Purkinje cell (primary cell): ENCODE data around the gene OR2AP1. TPM values are rescaled to one million over a fixed set of nuclear protein-coding genes. Genes with fewer than 3 reads are reported as not detected.

Experiments
- polyA plus RNA-seq: library from polyadenylated mRNA; unstranded; fragments of >200 nt; fragmentation: Nextera tagmentation; gene quantifications from 2 replicates; pipeline ENCODE4 v1.2.1, GENCODE V29; 2014

OR2AP1 gene
- polyA plus RNA-seq = not detected in 2 replicates

DNA sequence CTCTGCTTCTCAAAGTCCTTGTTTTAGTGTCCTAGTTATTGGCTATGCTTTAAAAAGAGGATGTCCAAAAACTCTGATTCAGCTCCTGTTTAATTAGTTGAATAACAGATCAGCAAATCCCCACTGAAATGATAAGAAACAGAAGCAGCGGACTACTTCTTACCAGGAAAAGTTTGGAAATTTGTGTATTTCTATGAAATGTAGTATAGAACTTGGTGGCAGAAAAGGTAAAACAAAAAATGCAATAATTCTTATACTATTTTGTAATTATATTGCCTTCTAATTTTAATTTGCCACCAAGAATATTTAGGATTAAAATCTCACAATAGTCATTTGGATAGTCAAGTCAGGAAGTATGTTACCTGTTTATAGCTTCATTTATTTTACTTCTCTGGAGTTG lies at the start of gene OR2AP1:
Gene OR2AP1 (plus strand): TSS at position 301 of the 400 bp plus-strand sequence. CDS start 1,947 bp downstream, outside the sequence.

DNA sequence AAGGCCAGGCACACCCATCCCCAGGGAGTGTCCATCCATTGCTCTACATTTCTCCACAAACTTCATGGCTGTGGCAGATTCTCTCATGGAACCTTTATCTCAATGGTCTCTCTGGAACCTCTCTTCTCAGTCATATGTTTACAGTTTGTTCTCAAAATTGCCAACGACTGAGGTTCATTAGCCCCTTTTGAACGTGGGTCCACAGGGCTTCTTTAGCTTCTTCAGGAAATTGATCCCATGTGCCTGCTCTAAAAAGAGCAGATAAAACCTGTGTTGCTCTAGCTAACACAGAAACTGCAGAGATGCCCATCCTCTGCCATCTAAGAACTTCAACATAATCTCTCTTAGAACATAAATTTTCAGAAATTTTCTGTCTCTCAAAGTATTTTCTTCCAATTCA lies 23.0 kb upstream of the OR2AP1 start, which contains the start of gene OR6C4:
Gene OR6C4 (plus strand): TSS at position 301 of the 400 bp plus-strand sequence. CDS start 1,625 bp downstream, outside the sequence.

Other genes starting within 250 kb of the OR2AP1 start
- gene OR6C3, start 241.7 kb upstream of the OR2AP1 start, polyA plus RNA-seq = not detected in 2 replicates
- not detected in 2 replicates for gene OR6C75, start 209.5 kb upstream of the OR2AP1 start, polyA plus RNA-seq
- gene OR6C65, start 171.9 kb upstream of the OR2AP1 start, polyA plus RNA-seq = not detected in 2 replicates
- gene OR6C76, start 146.2 kb upstream of the OR2AP1 start, polyA plus RNA-seq = not detected in 2 replicates
- gene OR6C2, start 128.4 kb upstream of the OR2AP1 start, polyA plus RNA-seq = not detected in 2 replicates
- not detected in 2 replicates for gene OR6C70, start 102.3 kb upstream of the OR2AP1 start, polyA plus RNA-seq
- not detected in 2 replicates for gene OR6C68, start 80.1 kb upstream of the OR2AP1 start, polyA plus RNA-seq
- gene OR6C4, start 22.9 kb upstream of the OR2AP1 start, polyA plus RNA-seq = not detected in 2 replicates
- not detected in 2 replicates for gene OR10P1, start 64.4 kb downstream of the OR2AP1 start, polyA plus RNA-seq
- 4.4 and 7.2 TPM in 2 replicates for gene ITGA7, start 135.4 kb downstream of the OR2AP1 start, polyA plus RNA-seq
- gene BLOC1S1, start 143.6 kb downstream of the OR2AP1 start, polyA plus RNA-seq = 240 and 247 TPM in 2 replicates
- gene RDH5, start 147.9 kb downstream of the OR2AP1 start, polyA plus RNA-seq = 3.0 and 3.6 TPM in 2 replicates
- 172 and 244 TPM in 2 replicates for gene CD63, start 156.5 kb downstream of the OR2AP1 start, polyA plus RNA-seq
- 15.2 and 20.9 TPM in 2 replicates for gene GDF11, start 170.7 kb downstream of the OR2AP1 start, polyA plus RNA-seq
- gene SARNP, start 245.3 kb downstream of the OR2AP1 start, polyA plus RNA-seq = 124 and 157 TPM in 2 replicates
- gene ORMDL2, start 245.6 kb downstream of the OR2AP1 start, polyA plus RNA-seq = 140 and 181 TPM in 2 replicates